Measurements from ENCODE around the gene IDUA.

The IDUA gene

GRCh38 chr4:1001561-1002130 lies 14.8 kb downstream of the IDUA start:
- DNase-seq (ENCODE audit: low read depth) = no peak

- no peak for DNase-seq (ENCODE audit: low read depth)
Observed at GRCh38 chr4:1002131-1002630, 15.3 kb downstream of the IDUA start.

GRCh38 chr4:1002631-1003251 lies 15.9 kb downstream of the IDUA start:
- DNase-seq (ENCODE audit: low read depth) = no peak

- no peak for DNase-seq (ENCODE audit: low read depth)
Observed at GRCh38 chr4:1003271-1004070, 16.6 kb downstream of the IDUA start.

GRCh38 chr4:1004071-1004418 lies 17.2 kb downstream of the IDUA start:
- no peak for DNase-seq (ENCODE audit: low read depth)

- DNase-seq (ENCODE audit: low read depth) = no peak
Observed at GRCh38 chr4:1004557-1005485, 18.0 kb downstream of the IDUA start.

- no peak for DNase-seq (ENCODE audit: low read depth)
Observed at GRCh38 chr4:1006856-1007255, 20.0 kb downstream of the IDUA start.

- no peak for DNase-seq (ENCODE audit: low read depth)
Observed at GRCh38 chr4:1008840-1009541, 22.1 kb downstream of the IDUA start.

- peak; percentile 62 for DNase-seq (ENCODE audit: low read depth)
Observed at GRCh38 chr4:1009542-1010394, 22.9 kb downstream of the IDUA start.

GRCh38 chr4:1010395-1011021 lies 23.7 kb downstream of the IDUA start:
- DNase-seq (ENCODE audit: low read depth) = peak; percentile 47

GRCh38 chr4:1011022-1011665 lies 24.3 kb downstream of the IDUA start, which contains the start of gene FGFRL1:
TSS of gene FGFRL1 (plus strand) at chr4:1011626. CDS start at chr4:1012486, 860 bp downstream.
- peak; percentile 84 for DNase-seq (ENCODE audit: low read depth)

- no peak for DNase-seq (ENCODE audit: low read depth)
Observed at GRCh38 chr4:1011666-1012033, 24.8 kb downstream of the IDUA start.

GRCh38 chr4:1012034-1012739 lies 25.3 kb downstream of the IDUA start:
- DNase-seq (ENCODE audit: low read depth) = peak; percentile 33

GRCh38 chr4:1013225-1014073 lies 26.6 kb downstream of the IDUA start:
- no peak for DNase-seq (ENCODE audit: low read depth)

GRCh38 chr4:1014291-1015167 lies 27.7 kb downstream of the IDUA start:
- DNase-seq (ENCODE audit: low read depth) = no peak

- no peak for DNase-seq (ENCODE audit: low read depth)
Observed at GRCh38 chr4:1015179-1015578, 28.3 kb downstream of the IDUA start.

GRCh38 chr4:1015746-1016145 lies 28.9 kb downstream of the IDUA start:
- DNase-seq (ENCODE audit: low read depth) = no peak
